Kidney capillary endothelial cell (primary cell): Measurements from ENCODE around the gene SETMAR.
"Not testable (repeated sequence)": the region's sequence is repeated elsewhere in the genome, so short reads cannot be mapped to it uniquely, and the experiment has no call there.

ENCODE experiments used
- DNase-seq: peaks from one replicate; pipeline ENCODE4 v3.0.0-alpha.2; 2018; ENCODE audit warnings: low spot score

Gene SETMAR

DNA sequence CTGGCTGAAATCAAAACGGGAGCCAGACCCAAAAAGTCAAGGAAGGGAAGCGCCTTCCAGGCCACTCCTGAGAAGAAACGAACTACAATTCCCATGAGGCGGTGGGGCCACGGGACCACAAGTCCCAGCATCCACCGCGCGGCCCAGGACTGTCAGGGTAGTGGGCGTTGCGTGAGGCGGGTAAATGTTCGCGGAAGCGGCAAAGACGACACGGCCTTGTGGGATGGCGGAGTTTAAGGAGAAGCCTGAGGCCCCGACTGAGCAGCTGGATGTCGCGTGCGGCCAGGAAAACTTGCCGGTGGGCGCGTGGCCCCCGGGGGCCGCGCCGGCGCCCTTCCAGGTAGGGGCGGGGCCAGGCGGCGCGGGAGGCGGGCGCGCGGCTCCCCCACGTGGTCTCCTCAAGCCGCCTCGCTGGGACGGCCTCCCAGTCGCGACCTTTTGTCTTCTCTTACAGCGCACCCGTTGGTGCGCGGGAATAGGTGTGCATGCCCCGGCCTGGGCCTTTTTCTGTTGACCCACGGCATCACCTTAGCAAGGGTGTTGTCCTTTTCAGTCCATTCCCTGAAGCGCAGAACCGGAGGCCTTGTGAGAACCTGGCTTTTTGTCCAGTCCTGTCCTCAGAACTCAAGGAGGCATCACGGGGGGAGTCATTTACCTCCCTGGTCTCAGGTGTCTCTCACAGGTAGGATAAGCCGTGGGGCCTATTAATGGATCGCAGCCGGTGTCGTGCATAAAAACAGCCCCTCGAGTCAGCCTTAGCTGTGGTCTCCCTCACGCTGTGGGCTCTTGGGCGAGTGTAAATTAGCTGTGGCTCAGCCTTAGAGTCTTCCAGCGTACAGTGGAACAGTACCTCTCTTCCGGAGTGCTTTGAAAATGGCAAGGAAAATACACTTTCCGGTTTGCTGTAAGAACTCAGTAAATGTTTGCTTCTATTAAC lies at the start of gene SETMAR:
Gene SETMAR, plus strand, starts transcription at position 183 of the 937 bp plus-strand sequence. Its CDS starts 2 bp downstream, at position 185.
- DNase-seq = peak; percentile 67

- no peak for DNase-seq
Observed at GRCh38 chr3:4261406-4261805, 41.8 kb upstream of the SETMAR start.

DNA sequence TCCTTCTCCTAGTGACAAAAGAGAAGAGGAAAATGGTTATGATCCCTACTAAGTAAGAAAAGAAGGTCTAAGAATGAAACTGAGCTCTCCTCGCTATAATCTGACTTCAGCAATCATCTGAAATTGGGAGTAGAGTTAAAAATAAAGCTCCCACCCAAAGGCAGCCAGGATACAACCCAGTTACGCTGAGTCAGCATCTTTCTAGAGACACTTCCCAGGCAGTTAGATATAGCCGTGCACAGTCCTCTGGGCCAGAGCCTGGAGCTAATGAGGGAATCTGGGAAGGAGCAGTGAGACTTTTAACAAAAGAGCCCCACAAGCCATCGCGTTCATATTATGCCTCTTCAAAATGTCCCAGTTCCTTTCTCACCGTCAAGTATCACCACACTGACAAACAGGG lies 39.1 kb upstream of the SETMAR start:
- no peak for DNase-seq

- no peak for DNase-seq
Observed at GRCh38 chr3:4270720-4271119, 32.4 kb upstream of the SETMAR start.

DNA sequence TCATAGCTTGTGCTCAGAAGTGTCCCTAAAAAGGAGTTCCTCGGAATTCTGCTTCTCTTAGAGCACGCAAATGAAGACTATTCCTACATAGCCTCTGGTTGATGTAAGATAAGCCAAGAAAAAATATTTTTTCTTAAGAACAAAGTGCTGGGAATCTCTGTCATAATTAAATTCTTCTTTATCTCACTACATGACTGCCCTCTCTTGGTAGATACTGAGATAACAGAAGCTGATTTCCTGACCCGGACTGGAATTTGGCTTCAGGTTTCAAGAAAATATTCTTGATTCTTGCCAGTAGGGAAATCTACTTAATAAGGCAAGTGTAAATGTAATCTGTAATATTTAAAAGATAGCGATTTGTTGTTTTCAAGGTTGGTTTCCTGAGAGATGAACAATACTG lies 31.3 kb upstream of the SETMAR start:
- DNase-seq = peak; percentile 30

- no peak for DNase-seq
Observed at GRCh38 chr3:4279516-4280105, 23.6 kb upstream of the SETMAR start.

DNA sequence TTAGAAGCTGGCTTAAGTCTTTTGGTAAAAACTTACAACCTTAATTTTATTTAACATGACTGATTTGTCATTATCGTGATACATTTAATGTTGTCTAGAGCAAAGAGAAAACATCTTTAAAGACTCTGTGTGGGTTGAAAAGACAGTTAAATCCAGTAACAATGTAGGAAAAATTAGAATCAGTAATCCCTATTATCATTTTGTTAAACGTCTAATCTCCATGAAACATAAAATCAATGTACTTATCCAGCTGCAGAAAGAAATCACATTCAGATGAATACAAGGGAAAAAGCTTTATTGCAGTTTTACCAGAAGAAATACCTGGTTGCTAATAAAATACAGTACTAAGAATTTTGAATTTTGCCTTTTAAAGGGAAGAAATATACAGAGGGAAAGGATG lies 21.2 kb upstream of the SETMAR start:
- DNase-seq = no peak

- no peak for DNase-seq
Observed at GRCh38 chr3:4284865-4285264, 18.3 kb upstream of the SETMAR start.

DNA sequence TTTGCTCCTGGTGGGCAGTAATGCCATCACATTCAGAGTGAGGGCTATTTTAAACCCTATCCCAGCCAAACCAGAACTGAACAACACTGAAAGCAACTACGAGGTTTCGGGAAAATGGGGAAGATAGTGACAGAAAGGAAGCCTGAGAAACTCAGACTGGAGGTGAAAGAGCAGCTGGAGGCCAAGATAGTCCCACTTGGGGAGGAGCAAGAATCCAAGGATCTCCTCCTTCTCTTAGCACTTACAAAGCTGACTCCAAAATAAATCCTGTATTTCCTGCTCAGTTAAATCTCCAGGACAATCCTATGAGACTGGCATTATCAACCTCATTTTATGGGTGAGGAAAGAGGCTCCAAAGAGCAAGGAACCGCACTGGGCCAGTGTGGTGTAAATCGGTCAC lies 14.1 kb upstream of the SETMAR start:
- no peak for DNase-seq

GRCh38 chr3:4290272-4290893 lies 12.8 kb upstream of the SETMAR start:
- peak; percentile 56 for DNase-seq

- DNase-seq = no peak
Observed at GRCh38 chr3:4292301-4292700, 10.9 kb upstream of the SETMAR start.

DNA sequence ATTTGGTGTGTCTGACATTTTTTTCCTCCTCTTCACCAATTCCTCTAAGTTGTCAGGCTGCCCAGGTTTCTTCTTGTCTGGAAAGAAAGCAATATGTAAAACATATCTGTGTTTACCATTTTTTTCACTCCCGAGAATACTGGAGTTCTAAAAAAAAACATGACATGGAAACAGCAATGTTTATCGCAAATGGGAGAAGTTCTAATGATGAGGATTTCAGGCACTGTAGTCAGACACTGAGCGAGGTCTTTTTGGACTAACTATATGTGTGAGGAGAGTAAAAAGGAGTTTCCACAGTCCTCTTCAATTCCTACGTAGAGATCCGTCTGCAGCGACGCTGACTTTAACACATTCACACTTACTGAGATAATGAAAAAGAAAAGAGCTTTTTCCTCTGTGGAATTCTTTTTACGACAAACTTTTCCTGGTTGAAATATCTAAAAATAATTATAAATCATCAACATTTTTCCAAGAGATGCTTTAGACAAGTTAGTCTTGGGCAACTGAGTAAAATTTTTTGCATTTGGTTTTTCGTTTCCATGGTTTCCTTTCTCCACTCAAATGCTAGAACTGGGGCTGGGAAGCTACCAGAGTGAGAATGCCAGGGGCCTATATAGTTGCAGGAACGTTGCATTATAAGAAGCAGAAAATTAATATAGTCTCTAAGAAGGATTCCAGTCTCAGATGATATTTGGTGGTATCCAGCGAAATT lies 8.4 kb upstream of the SETMAR start:
- DNase-seq = no peak

GRCh38 chr3:4296454-4296853 lies 6.7 kb upstream of the SETMAR start:
- DNase-seq = not testable (repeated sequence)

GRCh38 chr3:4297486-4297885 lies 5.7 kb upstream of the SETMAR start:
- no peak for DNase-seq

DNA sequence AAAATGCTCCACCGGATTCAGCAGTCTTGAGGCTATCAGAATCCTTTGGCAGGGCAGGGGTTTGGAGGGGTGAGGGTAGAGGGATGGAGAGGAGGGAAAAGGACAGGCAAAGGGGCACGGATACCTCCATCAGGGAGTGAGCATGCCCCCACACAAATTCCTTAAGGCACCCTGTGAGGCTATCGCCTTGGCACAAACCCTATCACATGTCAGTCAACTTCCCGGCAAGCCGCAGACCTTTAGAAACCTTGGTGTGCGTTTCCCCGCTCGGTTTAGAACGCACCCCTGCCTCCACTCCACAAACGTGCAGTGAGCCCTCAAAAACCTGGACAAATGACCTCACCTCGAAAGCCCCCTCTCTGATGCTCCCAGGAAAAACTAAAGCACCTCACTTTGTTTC lies 422 bp upstream of the SETMAR start:
- DNase-seq = no peak

- DNase-seq = not testable (repeated sequence)
Observed at GRCh38 chr3:4305210-4305609, 2.0 kb downstream of the SETMAR start.

DNA sequence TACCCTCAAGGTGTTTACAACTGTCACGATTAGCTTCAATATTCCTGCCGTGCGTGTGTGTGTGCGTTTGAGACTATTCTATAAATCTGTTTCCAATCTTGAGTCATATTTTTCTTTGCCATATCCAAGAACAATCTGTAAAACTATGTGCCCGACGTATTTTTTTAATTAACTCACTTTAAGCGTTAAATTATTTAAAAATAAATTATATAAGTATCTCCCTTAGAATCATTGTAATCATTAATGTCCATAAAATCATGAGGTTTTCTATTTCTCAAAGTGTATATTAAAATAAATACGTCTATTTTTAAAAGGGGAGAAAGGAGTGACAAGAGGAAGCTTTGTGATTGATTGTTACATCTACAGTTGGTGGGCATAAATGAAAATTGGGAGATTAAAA lies 2.9 kb downstream of the SETMAR start:
- no peak for DNase-seq

- no peak for DNase-seq
Observed at GRCh38 chr3:4306860-4307259, 3.7 kb downstream of the SETMAR start.

DNA sequence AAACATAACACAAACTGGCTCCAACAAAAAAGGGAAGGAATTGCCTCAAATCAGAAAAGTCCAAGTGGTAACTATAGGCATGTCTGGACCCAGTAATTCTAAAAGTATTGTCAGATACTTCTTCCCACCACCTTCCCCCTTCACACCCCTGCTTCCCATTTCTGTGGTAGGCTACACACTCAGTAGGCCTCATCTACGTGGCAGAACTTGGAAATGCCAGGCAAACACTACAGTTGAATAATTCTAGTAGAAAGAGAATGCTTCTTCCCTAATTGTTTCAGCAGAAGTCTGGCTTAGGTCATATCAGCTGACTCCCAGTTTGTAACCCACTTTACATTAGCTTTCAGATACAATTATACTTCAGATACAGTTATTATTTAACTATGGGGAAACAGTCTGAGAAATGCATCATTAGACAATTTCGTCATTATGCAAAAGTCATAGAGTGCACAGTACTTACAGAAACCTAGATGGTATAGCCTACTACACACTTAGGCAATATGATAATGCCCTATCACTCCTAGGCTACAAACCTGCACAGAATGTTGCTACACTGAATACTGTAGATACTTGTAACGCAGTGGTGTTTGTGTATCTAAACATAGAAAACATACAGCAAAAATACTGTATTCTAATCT lies 6.4 kb downstream of the SETMAR start:
- no peak for DNase-seq

DNA sequence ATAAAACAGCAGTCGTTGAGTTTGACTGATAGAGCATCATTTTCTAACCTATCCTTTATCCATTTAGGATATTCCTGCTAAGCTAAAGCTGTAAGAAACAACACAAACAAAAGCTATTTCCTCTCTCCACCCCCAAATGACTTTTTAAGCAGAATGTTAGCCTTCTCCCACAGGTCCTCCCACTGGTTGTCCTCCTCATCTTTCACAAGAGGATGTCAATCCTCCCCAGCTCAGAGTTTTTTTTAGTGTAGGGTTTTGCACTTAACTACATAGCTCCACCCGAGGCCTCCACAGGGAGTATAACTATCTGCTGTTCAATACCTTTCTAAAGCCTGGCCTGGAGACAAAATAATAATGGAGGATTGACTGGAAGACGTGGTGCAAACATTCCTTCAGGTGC lies 7.8 kb downstream of the SETMAR start:
- no peak for DNase-seq

DNA sequence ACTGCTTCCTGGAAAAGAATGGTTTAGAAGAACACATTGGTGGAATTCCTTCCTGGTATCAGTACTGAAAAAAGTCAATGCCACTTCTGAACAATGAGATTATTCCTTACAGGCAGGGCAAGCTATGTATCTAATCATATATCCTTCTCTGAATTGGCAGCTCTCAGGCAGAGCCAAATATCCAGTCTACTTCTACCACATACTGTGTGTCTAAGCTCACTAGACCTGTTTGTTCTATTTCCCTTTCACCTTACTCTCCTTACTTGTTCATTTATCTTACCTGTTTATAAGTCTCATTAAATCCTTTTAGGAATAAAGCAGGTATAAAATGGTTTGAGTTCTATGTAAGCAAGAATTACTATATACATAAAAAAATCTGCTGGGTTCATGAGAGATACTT lies 8.3 kb downstream of the SETMAR start:
- no peak for DNase-seq
